ENCODE results near the gene RPUSD1. TPM values are rescaled to one million over a fixed set of nuclear protein-coding genes. Genes with fewer than 3 reads are reported as not detected.

Gene RPUSD1
- polyA plus RNA-seq, 1 of the 3 experiments (the other 2 are of a cell fraction), result 27.7 TPM

- TF ChIP-seq USF2 (IDR thresholded peaks at IDR 0.05; ENCODE audit: borderline replicate concordance, low read depth, low read length), result no peak
Measured at GRCh38 chr16:797120-797420, 8.9 kb upstream of the RPUSD1 start (continued).

GRCh38 chr16:796296-797119 is 8.3 kb upstream of the RPUSD1 start:
- Histone ChIP-seq H3K4me1 (ENCODE audit: control insufficient read depth in 1 of 2, insufficient read depth in 2 of 2, low read depth in 1 of 2, low read length in 1 of 2) (peaks cover 0 to 6% of the 10 kb centered on the region in 2 experiments; a peak in 1 of 4 replicates), H3K4me2 (no peak overlapping the region), H3F3A (replicated peaks; ENCODE audit: insufficient read depth) (no peaks in the 10 kb centered on the region), H3K79me2 (ENCODE audit: insufficient read depth) (no peaks in the 10 kb centered on the region), H2AFZ (ENCODE audit: low read depth) (no peak overlapping the region), H3K9me2 (no peaks in the 10 kb centered on the region), H3K9ac (no peak overlapping the region), H3K4me3 (ENCODE audit: low read depth in 2 of 2, low read length in 1 of 2) (no peak overlapping the region), H3K9me3 (no peaks in the 10 kb centered on the region), H3K27me3 (ENCODE audit: insufficient read depth) (peaks cover 17% of the 10 kb centered on the region; the same call in 1 of the 2 replicates), H3K27ac (ENCODE audit: low read depth in 2 of 2, low read length in 1 of 2) (no peak overlapping the region), H4K20me1 (ENCODE audit: insufficient read depth) (no peaks in the 10 kb centered on the region), H3K36me3 (replicated peaks in 1 of 2; ENCODE audit: control insufficient read depth in 1 of 2, insufficient read depth in 2 of 2, low read length in 1 of 2) (no peaks in the 10 kb centered on the region)
- TF ChIP-seq PBX3 (IDR thresholded peaks at IDR 0.05), result no peak
- no peak for TF ChIP-seq GABPA (IDR thresholded peaks at IDR 0.05; ENCODE audit: low read depth)
- TF ChIP-seq FOSL2 (IDR thresholded peaks at IDR 0.05; ENCODE audit: borderline replicate concordance, low read depth), result no peak
- TF ChIP-seq TAF1 (IDR thresholded peaks at IDR 0.05; ENCODE audit: borderline replicate concordance, low read depth, low read length), result no peak
- no peak for TF ChIP-seq CHD2 (IDR thresholded peaks at IDR 0.05; ENCODE audit: low read length, partially characterized antibody)
- no peak for TF ChIP-seq NFIC (IDR thresholded peaks at IDR 0.05; ENCODE audit: borderline replicate concordance)
- DNase-seq, result no peak
- POLR2A ChIA-PET, result no interaction called here
- WGBS (ENCODE audit: low lambda C conversion rate), result 87% methylated on average over 19 of the region's 38 CpGs
- CTCF ChIA-PET, result interaction anchor here (0.7 to 3.3 kb wide), 4 partner anchors 11 to 84 kb away, joined by 3 to 11 read pairs (median 4); partner anchors contain the start of gene CIAO3

- TF ChIP-seq RCOR1 (IDR thresholded peaks at IDR 0.05; ENCODE audit: low read length) (no peak), EP300 (IDR thresholded peaks at IDR 0.05; ENCODE audit: borderline replicate concordance in 1 of 2, low read depth in 1 of 2, low read length in 1 of 2) (no peak), TAF1 (IDR thresholded peaks at IDR 0.05; ENCODE audit: borderline replicate concordance, low read depth, low read length) (no peak), NFIC (IDR thresholded peaks at IDR 0.05; ENCODE audit: borderline replicate concordance) (no peak), NRF1 (IDR thresholded peaks at IDR 0.05; ENCODE audit: low read depth, low read length) (no peak), IRF3 (IDR thresholded peaks at IDR 0.05; ENCODE audit: low read depth, low read length) (no peak), RXRA (IDR thresholded peaks at IDR 0.05; ENCODE audit: borderline replicate concordance, low read depth) (no peak)
- H3K4me3 ChIP-seq (ENCODE audit: low read depth in 2 of 2, low read length in 1 of 2), result no peak overlapping the region
- no peak overlapping the region for H3K9ac ChIP-seq
- H3F3A ChIP-seq (replicated peaks; ENCODE audit: insufficient read depth), result no peaks in the 10 kb centered on the region
- DNase-seq, result no peak
- H3K4me1 ChIP-seq (ENCODE audit: control insufficient read depth in 1 of 2, insufficient read depth in 2 of 2, low read depth in 1 of 2, low read length in 1 of 2), result peaks cover 0 to 6% of the 10 kb centered on the region in 2 experiments; a peak in 1 of 4 replicates
- no peak overlapping the region for H3K4me2 ChIP-seq
- 81% methylated on average over 15 of the region's 33 CpGs for WGBS (ENCODE audit: low lambda C conversion rate)
- H2AFZ ChIP-seq (ENCODE audit: low read depth), result no peak overlapping the region
- H3K9me3 ChIP-seq, result no peaks in the 10 kb centered on the region
- 0 out of 2 replicates have a peak, but pooled peaks cover 9% of the 10 kb centered on the region for H3K27me3 ChIP-seq (ENCODE audit: insufficient read depth)
- CTCF ChIA-PET, result interaction anchor here (0.7 to 3.3 kb wide), 4 partner anchors 11 to 83 kb away, joined by 3 to 11 read pairs (median 4); partner anchors contain the start of gene CIAO3
- no peaks in the 10 kb centered on the region for H3K79me2 ChIP-seq (ENCODE audit: insufficient read depth)
- H3K27ac ChIP-seq (ENCODE audit: low read depth in 2 of 2, low read length in 1 of 2), result no peak overlapping the region
- H4K20me1 ChIP-seq (ENCODE audit: insufficient read depth), result no peaks in the 10 kb centered on the region
- no peaks in the 10 kb centered on the region for H3K9me2 ChIP-seq
- peaks cover 0 to 4% of the 10 kb centered on the region in 2 experiments for H3K36me3 ChIP-seq (replicated peaks in 1 of 2; ENCODE audit: control insufficient read depth in 1 of 2, insufficient read depth in 2 of 2, low read length in 1 of 2)
- POLR2A ChIA-PET, result no interaction called here
Measured at GRCh38 chr16:795580-796229, 7.5 kb upstream of the RPUSD1 start.
